Ovary (tissue), 9 donors: ENCODE data around the gene TIMM21. TPM values are rescaled to one million over a fixed set of nuclear protein-coding genes. Genes with fewer than 3 reads are reported as not detected.

Experiments
- DNase-seq, 5 donors: peaks; one replicate each; pipeline ENCODE4 v3.0.0-alpha.2; 2019 to 2020
- H3K27ac ChIP-seq, 2 donors: fragments of 200-600 bp; one replicate each; pipeline versions ENCODE4 v1.5.1 to v1.8.0; 2019 to 2022
- H3K27me3 ChIP-seq: fragments of 200-600 bp; one replicate; pipeline ENCODE4 v1.8.0; 2022
- H3K36me3 ChIP-seq: fragments of 200-600 bp; sonication (generic); one replicate; pipeline ENCODE4 v1.5.1; 2019
- H3K4me1 ChIP-seq: one replicate; pipeline ENCODE4 v1.8.1; 2013; ENCODE audit warnings: mild to moderate bottlenecking, moderate library complexity; ENCODE audit not compliant: insufficient read depth
- H3K4me3 ChIP-seq: fragments of 200-600 bp; sonication (generic); one replicate; pipeline ENCODE4 v1.5.1; 2017
- H3K9me3 ChIP-seq, 2 donors: fragments of 200-600 bp in 1 of 2; sonication (generic) in 1 of 2; one replicate each; pipeline versions ENCODE4 v1.5.1 to v1.8.1; 2013 to 2019; ENCODE audit warnings: mild to moderate bottlenecking in 1 of 2, moderate library complexity in 1 of 2
- CTCF ChIP-seq, 3 donors: fragments of 450-650 bp in 2 of 3; fragments of 200-600 bp in 1 of 3; IDR thresholded peaks; one replicate each; pipeline versions ENCODE4 v1.5.1 to v1.8.0; 2016 to 2022; ENCODE audit warnings: antibody characterized with exemption in 3 of 3, mild to moderate bottlenecking in 1 of 3
- EP300 ChIP-seq: sonication (generic); formaldehyde crosslinking; IDR thresholded peaks from one replicate; pipeline ENCODE4 v1.6.1; 2017; ENCODE audit warnings: antibody characterized with exemption
- POLR2A ChIP-seq: fragments of 450-650 bp; IDR thresholded peaks from one replicate; pipeline ENCODE4 v1.6.1; 2017; ENCODE audit warnings: antibody characterized with exemption, mild to moderate bottlenecking, moderate library complexity
- WGBS, 3 donors: extraction: QIAGEN DNeasy Blood & Tissue Kit in 1 of 3; methylation state at CpG; one replicate each; pipeline versions ENCODE4 v1.1.5 to v1.1.7; 2013 to 2017; 5-methylcytosine and 5-hydroxymethylcytosine counted together
- intact Hi-C, 4 donors: fragments of 100-400 bp; cut with DNase I; formaldehyde crosslinking; loops; one replicate each; pipeline versions ENCODE4 v1.11.0 to v1.15.1; 2022 to 2023
- polyA plus RNA-seq, 2 donors: library from polyadenylated mRNA; stranded (reverse); fragments of 200-250 nt in 1 of 2; fragments of 350-450 nt in 1 of 2; fragmentation: Illumina TruSeq in 1 of 2; extraction: RNeasy Lipid Tissue Mini Kit (QIAGEN cat#74804) in 1 of 2; gene quantifications; one replicate each; pipeline ENCODE4 v1.2.3, GENCODE V29; 2013 to 2014
- total RNA-seq, 7 donors: library from RNA; depleted of rRNA in 2 of 7; stranded (reverse); fragments of >200 nt in 2 of 7; fragmentation: NEBNext Ultra II Directional in 3 of 7; extraction: Animal tissue kit (Norgen Biotek cat#: 25700) in 3 of 7; gene quantifications; one replicate each; pipeline versions ENCODE4 v1.1.0 to v1.2.4, GENCODE V29; 2016 to 2023
- donor health status: DM: no; HTN: no; CAD: no; lungs with moderate emphysema.
- donor health status: DM: no; HTN: no; CAD: no.
- donor health status: Bipolar disorder and iron deficiency.
- donor health status: DM: yes; HTN: yes; CAD: no.
- donor health status: DM: no; HTN: no; CAD: no.
- donor health status: DM: yes; HTN: yes; CAD: no.

TIMM21 gene
- total and polyA plus RNA-seq, 9 donors, result 12.5 to 49.8 (median 22.9) TPM

- WGBS, 3 donors, result 85 to 87% (median 86%) methylated on average over 14 of the region's 14 CpGs
- H3K36me3 ChIP-seq, result no peaks in the 10 kb centered on the region
Measured at GRCh38 chr18:74191577-74191976, 43.3 kb downstream of the TIMM21 start.

DNA sequence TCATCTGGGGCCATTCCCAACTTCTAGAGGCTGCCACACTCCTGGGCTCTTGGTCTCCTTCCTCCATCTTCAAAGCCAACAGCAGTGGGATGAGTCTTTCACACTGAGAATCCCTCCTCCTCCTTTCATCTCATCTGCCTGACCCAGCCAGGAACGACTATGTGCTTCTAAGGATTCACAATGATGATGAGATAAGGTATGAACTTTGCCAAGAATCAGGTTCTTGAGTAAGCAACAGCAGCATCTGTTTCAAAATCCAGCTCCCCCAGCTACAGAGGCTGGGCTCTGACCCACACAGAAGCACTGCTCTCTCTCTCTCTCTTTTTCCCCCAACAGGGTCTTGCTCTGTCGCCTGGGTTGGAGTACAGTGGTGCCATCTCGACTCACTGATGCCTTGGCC is 46.4 kb downstream of the TIMM21 start:
- no peaks in the 10 kb centered on the region for H3K36me3 ChIP-seq
- H3K4me3 ChIP-seq, result no peak overlapping the region
- no peaks in the 10 kb centered on the region for H3K9me3 ChIP-seq
- no peak for TF ChIP-seq CTCF (IDR thresholded peaks at IDR 0.05)
- H3K4me1 ChIP-seq, result peaks cover 2% of the 10 kb centered on the region
- H3K27ac ChIP-seq, result no peak overlapping the region
- intact Hi-C loops, result loop anchor here (2.0 to 10.0 kb wide), 5 partner anchors 143 to 360 kb away; partner anchors contain the start of gene CNDP2 (in 1 of the 4)
- no peaks in the 10 kb centered on the region for H3K27me3 ChIP-seq
- DNase-seq, result no peak
- 47 to 57% (median 51%) methylated on average over 3 of the region's 3 CpGs for WGBS, 3 donors

More at GRCh38 chr18:74191577-74191976, 43.3 kb downstream of the TIMM21 start:
- no peak overlapping the region for H3K27ac ChIP-seq
- no peaks in the 10 kb centered on the region for H3K9me3 ChIP-seq
- no peaks in the 10 kb centered on the region for H3K4me1 ChIP-seq
- intact Hi-C loops, result loop anchor here in 1 of 4 donors (10.0 kb wide), 1 partner anchor 363 kb away; no protein-coding TSS in a partner anchor
- DNase-seq, result no peak
- TF ChIP-seq CTCF (IDR thresholded peaks at IDR 0.05) (no peak), EP300 (no peak), POLR2A (no peak)
- no peak overlapping the region for H3K4me3 ChIP-seq
- H3K27me3 ChIP-seq, result no peaks in the 10 kb centered on the region

GRCh38 chr18:74196220-74197119 is 48.1 kb downstream of the TIMM21 start:
- peak in 3 of 5 donors; percentile 39 to 67 (median 46) for DNase-seq
- Histone ChIP-seq H3K4me3 (peak overlapping the region; percentile 17), H3K36me3 (no peaks in the 10 kb centered on the region), H3K9me3 (no peaks in the 10 kb centered on the region), H3K27ac (peak overlapping the region in 1 of 2 donors; percentile 30), H3K4me1 (peaks cover 2% of the 10 kb centered on the region), H3K27me3 (no peaks in the 10 kb centered on the region)
- 2 to 4% (median 3%) methylated on average over 9 of the region's 9 CpGs for WGBS, 3 donors
- TF ChIP-seq CTCF (IDR thresholded peaks at IDR 0.05) (peak; percentile 49 to 96 (median 93)), POLR2A (no peak)
- intact Hi-C loops, result loop anchor here (2.0 to 10.0 kb wide), 5 partner anchors 141 to 358 kb away; partner anchors contain the start of gene CNDP2 (in 1 of the 4)

DNA sequence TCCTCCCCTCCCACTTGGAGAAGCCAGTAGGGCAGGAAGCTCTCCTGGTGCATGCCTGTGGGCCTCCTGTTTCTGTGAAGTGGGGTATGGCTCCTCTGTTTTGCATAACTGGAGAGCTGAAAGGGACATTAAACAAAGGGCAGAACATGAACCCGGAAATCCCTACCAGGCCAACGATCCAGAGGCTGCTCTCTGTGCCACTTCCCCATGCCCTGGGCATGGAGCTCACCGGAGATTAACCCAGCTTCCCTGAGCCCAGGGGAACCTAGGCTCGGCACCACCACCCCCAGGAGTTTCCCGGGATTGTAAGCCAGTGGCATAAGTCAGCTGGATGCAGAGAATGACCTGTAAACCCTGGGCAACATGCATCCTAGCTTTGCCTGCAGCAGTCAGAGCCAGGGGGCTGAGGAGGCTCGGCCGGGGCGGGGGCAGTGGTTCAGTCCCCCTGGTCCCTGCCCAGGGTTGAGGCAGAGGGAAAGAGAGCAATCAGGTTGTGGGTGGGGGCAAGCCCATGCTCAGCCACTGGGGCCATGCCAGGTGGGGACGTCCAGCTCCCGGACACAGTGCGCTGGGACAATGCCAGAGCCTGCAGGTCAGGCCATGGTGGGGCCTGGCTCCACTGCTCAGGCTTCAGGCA is 49.5 kb downstream of the TIMM21 start:
- H3K4me1 ChIP-seq, result peaks cover 2% of the 10 kb centered on the region
- TF ChIP-seq POLR2A, result no peak
- no peak for TF ChIP-seq EP300
- no peak for TF ChIP-seq CTCF (IDR thresholded peaks at IDR 0.05)
- no peaks in the 10 kb centered on the region for H3K9me3 ChIP-seq
- no peaks in the 10 kb centered on the region for H3K27me3 ChIP-seq
- H3K4me3 ChIP-seq, result no peak overlapping the region
- no peaks in the 10 kb centered on the region for H3K36me3 ChIP-seq
- DNase-seq, result peak in 3 of 5 donors; percentile 26 to 51 (median 46)
- WGBS, 3 donors, result 82 to 85% (median 82%) methylated on average over 11 of the region's 11 CpGs
- H3K27ac ChIP-seq, result peak overlapping the region in 1 of 2 donors; percentile 2
- intact Hi-C loops, result loop anchor here (2.0 to 10.0 kb wide), 5 partner anchors 139 to 357 kb away; partner anchors contain the start of gene CNDP2 (in 1 of the 4)
